Measurements from ENCODE around the gene NEMF. TPM values are rescaled to one million over a fixed set of nuclear protein-coding genes. Genes with fewer than 3 reads are reported as not detected.
"Not testable (repeated sequence)": the region's sequence is repeated elsewhere in the genome, so short reads cannot be mapped to it uniquely, and the experiment has no call there.

NEMF gene
- total RNA-seq, 1 donor from 2014 or later = 110 TPM

- POLR2A ChIA-PET = no interaction called here
- intact Hi-C loops (cut with micrococcal nuclease) = no loop called here
These were observed 74.2 kb downstream of the NEMF start for GRCh38 chr14:49778421-49778820.

GRCh38 chr14:49774106-49774505 is 78.5 kb downstream of the NEMF start:
- H3K27ac Mint-ChIP-seq = no peak overlapping the region
- DNase-seq (no peak), ATAC-seq (ENCODE audit: low read depth) (no peak)
- TF ChIP-seq CTCF (IDR thresholded peaks at IDR 0.05) = no peak
- H3K4me1 Mint-ChIP-seq = peaks cover 17% of the 10 kb centered on the region
- no peaks in the 10 kb centered on the region for H3K9me3 Mint-ChIP-seq
- no peak overlapping the region for H3K4me3 Mint-ChIP-seq
- peaks cover 44% of the 10 kb centered on the region for H3K36me3 Mint-ChIP-seq (ENCODE audit: low read depth)
- POLR2A ChIA-PET = interaction anchor here (1.2 kb wide), 1 partner anchor 139 kb away, joined by 4 read pairs; the partner anchor contains the start of gene DNAAF2
- CTCF ChIA-PET = no interaction called here
- H3K27me3 Mint-ChIP-seq = no peaks in the 10 kb centered on the region
- intact Hi-C loops (cut with micrococcal nuclease) = no loop called here

More at GRCh38 chr14:49778421-49778820, 74.2 kb downstream of the NEMF start:
- no peak for TF ChIP-seq CTCF (IDR thresholded peaks at IDR 0.05)
- DNase-seq = no peak
- Mint-ChIP-seq H3K4me1 (no peaks in the 10 kb centered on the region), H3K27ac (no peak overlapping the region), H3K4me3 (no peak overlapping the region), H3K9me3 (no peaks in the 10 kb centered on the region), H3K27me3 (no peaks in the 10 kb centered on the region), H3K36me3 (ENCODE audit: low read depth) (peaks cover 76% of the 10 kb centered on the region)
- ATAC-seq (ENCODE audit: low read depth) = no peak
- CTCF ChIA-PET = no interaction called here

- H3K27ac Mint-ChIP-seq; ATAC-seq (ENCODE audit: low read depth); H3K27me3 Mint-ChIP-seq; H3K9me3 Mint-ChIP-seq; H3K4me3 Mint-ChIP-seq; DNase-seq; intact Hi-C loops (cut with micrococcal nuclease): not testable (repeated sequence)
- ChIA-PET CTCF (interaction anchor here (1.2 kb wide), 1 partner anchor 539 kb away, joined by 3 read pairs; no protein-coding TSS in a partner anchor), POLR2A (interaction anchor here (1.3 kb wide), 1 partner anchor 13 kb away, joined by 3 read pairs; no protein-coding TSS in a partner anchor)
- H3K4me1 Mint-ChIP-seq = peaks cover 31% of the 10 kb centered on the region
- H3K36me3 Mint-ChIP-seq (ENCODE audit: low read depth) = peaks cover 26% of the 10 kb centered on the region
These were observed 80.9 kb downstream of the NEMF start for GRCh38 chr14:49771691-49772090.

DNA sequence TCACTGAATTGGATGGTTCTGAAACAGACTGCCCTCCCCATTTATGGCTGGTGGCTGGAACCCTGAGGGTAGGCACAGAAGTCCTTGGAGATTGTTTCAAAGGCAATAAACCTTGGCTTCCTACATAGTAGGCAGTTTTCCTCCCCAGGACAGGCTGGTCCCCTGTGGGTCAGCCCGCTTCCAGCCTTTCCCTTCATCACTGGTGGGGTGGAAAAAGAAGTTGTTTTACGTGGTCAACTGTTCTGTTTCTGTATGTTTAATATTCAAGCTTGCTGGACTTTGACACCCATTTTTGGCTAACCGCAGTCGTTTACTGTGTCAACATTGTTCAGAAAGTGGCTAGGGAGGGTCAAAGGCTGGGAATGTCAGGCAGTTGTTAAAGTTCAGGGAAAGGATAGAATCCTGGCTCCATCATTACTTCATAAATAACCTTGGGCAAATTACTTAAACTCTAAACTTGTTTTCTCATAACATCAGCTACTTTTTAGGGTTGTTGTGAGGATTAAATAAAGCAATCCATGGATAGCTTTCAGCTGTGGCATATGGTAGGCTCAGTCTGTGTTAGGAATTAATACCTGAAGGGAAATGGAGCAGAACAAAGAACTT is 82.3 kb downstream of the NEMF start:
- H3K27ac Mint-ChIP-seq = peak overlapping the region; percentile 35
- H3K4me3 Mint-ChIP-seq = peak overlapping the region; percentile 20
- POLR2A ChIA-PET = interaction anchor here (0.6 to 4.9 kb wide), 3 partner anchors 37 to 149 kb away, joined by 4 to 95 read pairs (median 4); partner anchors contain the start of genes DNAAF2 and MGAT2
- intact Hi-C loops (cut with micrococcal nuclease) = no loop called here
- DNase-seq (no peak), ATAC-seq (ENCODE audit: low read depth) (no peak)
- H3K4me1 Mint-ChIP-seq = peaks cover 33% of the 10 kb centered on the region
- H3K27me3 Mint-ChIP-seq = no peaks in the 10 kb centered on the region
- no peaks in the 10 kb centered on the region for H3K9me3 Mint-ChIP-seq
- peaks cover 18% of the 10 kb centered on the region for H3K36me3 Mint-ChIP-seq (ENCODE audit: low read depth)
- CTCF ChIA-PET = no interaction called here
- TF ChIP-seq CTCF (IDR thresholded peaks at IDR 0.05) = no peak

GRCh38 chr14:49769581-49770211 is 82.9 kb downstream of the NEMF start:
- H3K27ac Mint-ChIP-seq = peak overlapping the region; percentile 98
- peaks cover 12% of the 10 kb centered on the region for H3K36me3 Mint-ChIP-seq (ENCODE audit: low read depth)
- ATAC-seq (ENCODE audit: low read depth) (no peak), DNase-seq (no peak)
- H3K4me3 Mint-ChIP-seq = peak overlapping the region; percentile 97
- intact Hi-C loops (cut with micrococcal nuclease) = loop anchor here (2.0 to 5.0 kb wide), 2 partner anchors 171 to 763 kb away; partner anchors contain the start of genes LRR1 and MAP4K5
- H3K9me3 Mint-ChIP-seq = no peaks in the 10 kb centered on the region
- CTCF ChIA-PET = interaction anchor here (3.0 kb wide), 1 partner anchor 135 kb away, joined by 19 read pairs; the partner anchor contains the start of gene DNAAF2
- POLR2A ChIA-PET = interaction anchor here (0.6 to 4.9 kb wide), 6 partner anchors 19 to 347 kb away, joined by 4 to 95 read pairs (median 10); partner anchors contain the start of genes DNAAF2, MGAT2, POLE2 and VCPKMT
- peaks cover 33% of the 10 kb centered on the region for H3K4me1 Mint-ChIP-seq
- H3K27me3 Mint-ChIP-seq = no peaks in the 10 kb centered on the region
- TF ChIP-seq CTCF (IDR thresholded peaks at IDR 0.05) = no peak

Measured in activated B cell treated with CpG ODN at 0.5 μM for 24 hours (primary cell).